HEK293 (cell line): ENCODE data around the gene PARD6G.
A peak's percentile ranks its signal among the peaks of the same experiment; 100 is the strongest.

ENCODE experiments used
- CTCF ChIA-PET: fragments of 350-600 bp; formaldehyde crosslinking; extraction: SDS; loops from one replicate; lab custom pipeline; 2021; ENCODE audit warnings: antibody characterized with exemption; lab: Yijun Ruan, JAX
- POLR2A ChIA-PET: fragments of 300-600 bp; formaldehyde crosslinking; extraction: SDS; loops from one replicate; lab custom pipeline; 2020; ENCODE audit warnings: antibody characterized with exemption, inconsistent platforms; lab: Yijun Ruan, JAX
- H3K27ac ChIP-seq: fragments of 200-500 bp; sonication (Bioruptor generic); 2 replicates; pipeline ENCODE4 v1.5.1; 2014; ENCODE audit warnings: low read depth, low read length, control low read depth, inconsistent platforms; ENCODE audit errors: extremely low read depth
- H3K36me3 ChIP-seq, 2 experiments: fragments of 200-500 bp in 1 of 2; sonication (Bioruptor generic) in 1 of 2; 1 replicate in 1 of 2; 2 replicates in 1 of 2; pipeline ENCODE4 v1.5.1; 2014 to 2017; ENCODE audit warnings: inconsistent platforms in 2 of 2, low read length in 2 of 2; ENCODE audit not compliant: control insufficient read depth in 2 of 2, insufficient read depth in 1 of 2
- H3K4me1 ChIP-seq: fragments of 200-500 bp; sonication (Bioruptor generic); 2 replicates; pipeline ENCODE4 v1.5.1; 2014; ENCODE audit warnings: mild to moderate bottlenecking, low read length, inconsistent platforms; ENCODE audit not compliant: control insufficient read depth, insufficient read depth
- H3K4me3 ChIP-seq: 2 replicates; pipeline ENCODE4 v1.5.1; 2011; ENCODE audit warnings: low read depth, mild to moderate bottlenecking, control low read depth, low read length, moderate library complexity
- H3K9me3 ChIP-seq: fragments of 200-500 bp; sonication (Bioruptor generic); 2 replicates; pipeline ENCODE4 v1.5.1; 2014; ENCODE audit warnings: low read depth, low read length, inconsistent platforms; ENCODE audit not compliant: control insufficient read depth, insufficient read depth
- GLIS1 ChIP-seq: fragments of 450-650 bp; formaldehyde crosslinking; IDR thresholded peaks from 2 replicates; pipeline ENCODE4 v1.5.1; 2016; ENCODE audit warnings: missing biosample characterization, missing genetic modification characterization
- GLIS2 ChIP-seq: fragments of 450-650 bp; formaldehyde crosslinking; IDR thresholded peaks from 2 replicates; pipeline ENCODE4 v1.5.1; 2016; ENCODE audit warnings: missing biosample characterization, missing genetic modification characterization
- KLF1 ChIP-seq: fragments of 450-650 bp; formaldehyde crosslinking; IDR thresholded peaks from 2 replicates; pipeline ENCODE4 v1.5.1; 2016; ENCODE audit warnings: missing biosample characterization, missing genetic modification characterization
- KLF10 ChIP-seq: fragments of 450-650 bp; IDR thresholded peaks from 2 replicates; pipeline ENCODE4 v1.5.1; 2018; ENCODE audit warnings: missing biosample characterization, mild to moderate bottlenecking, missing genetic modification characterization
- KLF17 ChIP-seq: fragments of 450-650 bp; formaldehyde crosslinking; IDR thresholded peaks from 2 replicates; pipeline ENCODE4 v1.5.1; 2016; ENCODE audit warnings: missing biosample characterization, missing genetic modification characterization
- KLF8 ChIP-seq: fragments of 450-650 bp; formaldehyde crosslinking; IDR thresholded peaks from 2 replicates; pipeline ENCODE4 v1.5.1; 2016; ENCODE audit warnings: missing biosample characterization, missing genetic modification characterization
- PATZ1 ChIP-seq: fragments of 450-650 bp; formaldehyde crosslinking; IDR thresholded peaks from 2 replicates; pipeline ENCODE4 v1.5.1; 2016; ENCODE audit warnings: missing biosample characterization, missing genetic modification characterization
- PRDM10 ChIP-seq: fragments of 450-650 bp; formaldehyde crosslinking; IDR thresholded peaks from 2 replicates; pipeline ENCODE4 v1.5.1; 2016; ENCODE audit warnings: missing biosample characterization, missing genetic modification characterization
- SP7 ChIP-seq: fragments of 450-650 bp; formaldehyde crosslinking; IDR thresholded peaks from 2 replicates; pipeline ENCODE4 v1.5.1; 2016; ENCODE audit warnings: missing biosample characterization, missing genetic modification characterization
- ZBTB11 ChIP-seq: fragments of 450-650 bp; formaldehyde crosslinking; conservative IDR thresholded peaks from 2 replicates; pipeline ENCODE4 v1.5.1; 2016; ENCODE audit warnings: low read depth, missing biosample characterization, missing genetic modification characterization
- ZBTB21 ChIP-seq: fragments of 450-650 bp; formaldehyde crosslinking; IDR thresholded peaks from 2 replicates; pipeline ENCODE4 v1.5.1; 2017; ENCODE audit warnings: missing biosample characterization, missing genetic modification characterization
- ZNF221 ChIP-seq: fragments of 450-650 bp; formaldehyde crosslinking; IDR thresholded peaks from 2 replicates; pipeline ENCODE4 v1.5.1; 2017; ENCODE audit warnings: missing biosample characterization, missing genetic modification characterization, borderline replicate concordance
- ZNF335 ChIP-seq: fragments of 450-650 bp; formaldehyde crosslinking; conservative IDR thresholded peaks from 2 replicates; pipeline ENCODE4 v1.5.1; 2016; ENCODE audit warnings: missing biosample characterization, missing genetic modification characterization
- ZNF341 ChIP-seq: fragments of 450-650 bp; formaldehyde crosslinking; IDR thresholded peaks from 2 replicates; pipeline ENCODE4; 2016; ENCODE audit warnings: low read depth, missing biosample characterization, missing genetic modification characterization
- ZNF398 ChIP-seq: fragments of 450-650 bp; formaldehyde crosslinking; IDR thresholded peaks from 2 replicates; pipeline ENCODE4 v1.5.1; 2017; ENCODE audit warnings: missing biosample characterization, missing genetic modification characterization
- ZNF629 ChIP-seq: fragments of 450-650 bp; formaldehyde crosslinking; IDR thresholded peaks from 2 replicates; pipeline ENCODE4 v1.5.1; 2017; ENCODE audit warnings: missing biosample characterization, missing genetic modification characterization
- ZNF776 ChIP-seq: fragments of 450-650 bp; formaldehyde crosslinking; IDR thresholded peaks from 2 replicates; pipeline ENCODE4 v1.5.0; 2017; ENCODE audit warnings: missing biosample characterization, missing genetic modification characterization, borderline replicate concordance
- ZSCAN16 ChIP-seq: fragments of 450-650 bp; formaldehyde crosslinking; IDR thresholded peaks from 2 replicates; pipeline ENCODE4 v1.5.1; 2016; ENCODE audit warnings: missing biosample characterization, missing genetic modification characterization

Gene PARD6G

GRCh38 chr18:80109676-80110078, 137.6 kb downstream of the PARD6G start (continued):
- TF ChIP-seq ZNF398 (peak; percentile 82), GLIS1 (tag by site-specific recombination) (peak; percentile 73), ZNF221 (tag by site-specific recombination) (no peak), GLIS2 (peak; percentile 71)

GRCh38 chr18:80108739-80109675, 138.3 kb downstream of the PARD6G start, which contains the start of gene ADNP2:
TSS of gene ADNP2 (plus strand) at chr18:80109262. CDS start at chr18:80117543, 8,281 bp downstream.
- Histone ChIP-seq H3K27ac (peak within 1 kb of the TSS; percentile 62), H3K36me3 (peaks cover 4 to 12% of the 10 kb centered on the region in 2 experiments), H3K9me3 (no peaks in the 10 kb centered on the region), H3K4me1 (peaks cover 24% of the 10 kb centered on the region), H3K4me3 (peak within 1 kb of the TSS; percentile 72)
- ChIA-PET POLR2A (interaction anchor here (0.7 to 2.7 kb wide), 5 partner anchors 23 to 121 kb away, joined by 3 to 22 read pairs (median 4); partner anchors contain the start of genes RBFA and TXNL4A), CTCF (interaction anchor here (1.2 to 1.6 kb wide), 2 partner anchors 9 to 48 kb away, joined by 3 to 5 read pairs; no protein-coding TSS in a partner anchor)
- TF ChIP-seq KLF10 (peak; percentile 89), ZNF341 (tag by site-specific recombination) (0 out of 2 replicates have a peak, but pooled peaks have one; percentile 42), ZNF629 (tag by site-specific recombination) (peak; percentile 96), KLF1 (peak; percentile 51; the same call in 1 of the 2 replicates), ZNF776 (tag by site-specific recombination) (no peak), SP7 (tag by site-specific recombination) (peak; percentile 68), PATZ1 (tag by site-specific recombination) (peak; percentile 94), ZSCAN16 (tag by site-specific recombination) (no peak), ZNF335 (peak; percentile 80), ZBTB11 (tag by site-specific recombination) (peak; percentile 38; the same call in 1 of the 2 replicates), KLF8 (tag by site-specific recombination) (peak; percentile 69; the same call in 1 of the 2 replicates), ZNF398 (peak; percentile 79), ZBTB21 (tag by site-specific recombination) (peak; percentile 92), KLF17 (tag by site-specific recombination) (peak; percentile 59), PRDM10 (no peak)
